IPS-18c (cell line): ENCODE data around the gene FILIP1.
"Not testable (repeated sequence)": the region's sequence is repeated elsewhere in the genome, so short reads cannot be mapped to it uniquely, and the experiment has no call there.

Source experiments
- H3K4me3 ChIP-seq: 2 replicates; pipeline ENCODE4 v1.7.0; 2013; ENCODE audit warnings: low read depth, mild to moderate bottlenecking, low read length, moderate library complexity; ENCODE audit not compliant: insufficient read depth
- H3K9me3 ChIP-seq: one replicate; pipeline ENCODE4 v1.6.1; 2013; ENCODE audit warnings: mild to moderate bottlenecking, low read length, moderate library complexity; ENCODE audit not compliant: control insufficient read depth, insufficient read depth

Gene FILIP1

DNA sequence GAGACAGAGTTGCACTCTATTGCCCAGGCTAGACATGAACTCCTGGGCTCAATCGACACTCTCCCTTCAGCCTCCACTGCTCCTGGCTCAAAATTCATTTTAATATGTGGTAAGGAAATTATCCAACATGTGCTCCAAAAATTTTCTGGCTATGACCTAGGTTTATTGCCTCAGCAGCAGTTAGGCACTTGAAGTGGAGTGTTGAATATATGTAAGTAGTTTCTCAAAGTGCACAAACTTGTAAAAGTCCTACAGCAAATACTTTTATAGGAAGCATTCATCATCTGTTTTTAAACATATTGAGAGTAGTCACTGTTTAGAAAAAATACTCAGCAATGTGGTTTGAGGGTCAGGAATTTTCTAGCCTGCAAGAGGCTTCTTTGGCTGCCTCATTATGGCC is 13.2 kb downstream of the FILIP1 start:
- Histone ChIP-seq H3K4me3 (no peak overlapping the region), H3K9me3 (no peaks in the 10 kb centered on the region)

DNA sequence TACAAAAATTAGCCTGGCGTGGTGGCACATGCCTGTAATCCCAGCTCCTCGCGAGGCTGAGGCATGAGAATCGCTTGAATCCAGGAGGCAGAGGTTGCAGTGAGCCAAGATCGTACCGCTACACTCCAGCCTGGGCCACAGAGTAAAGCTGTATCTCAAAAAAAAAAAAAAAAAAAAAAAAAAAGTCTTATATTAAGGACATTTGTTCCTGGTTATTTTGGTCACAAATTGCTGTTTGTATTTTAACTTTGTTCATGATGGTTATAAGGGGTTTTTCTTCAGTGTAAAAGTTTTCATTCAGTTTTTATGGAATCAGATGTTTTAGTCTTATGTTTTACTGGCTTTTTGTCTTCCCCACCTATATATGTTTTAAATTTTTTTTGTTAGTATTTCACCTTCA is 13.9 kb downstream of the FILIP1 start:
- no peaks in the 10 kb centered on the region for H3K9me3 ChIP-seq

DNA sequence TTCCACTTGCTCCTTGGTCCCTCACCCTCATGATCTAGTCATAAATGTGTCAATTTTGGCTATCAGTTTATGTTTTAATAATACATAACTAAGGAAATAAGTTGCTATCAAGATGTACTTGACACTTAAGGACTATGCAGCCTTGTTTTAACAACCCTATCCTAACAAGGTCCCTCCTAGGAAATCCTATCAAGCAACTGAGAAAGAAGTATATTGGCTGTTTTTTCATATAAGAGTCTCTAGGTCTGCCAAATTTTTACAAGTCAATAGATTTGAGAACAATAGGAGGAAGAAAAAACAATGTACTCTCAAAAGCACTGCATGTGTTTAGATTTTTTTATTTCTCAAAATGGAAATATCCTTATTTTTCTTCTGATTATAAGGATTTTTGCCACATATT is 14.7 kb downstream of the FILIP1 start:
- Histone ChIP-seq H3K4me3 (no peak overlapping the region), H3K9me3 (no peaks in the 10 kb centered on the region)

More for the DNA sequence above, 13.9 kb downstream of the FILIP1 start:
- H3K4me3 ChIP-seq: no peak overlapping the region

- Histone ChIP-seq H3K9me3 (no peaks in the 10 kb centered on the region), H3K4me3 (no peak overlapping the region)
Measured at GRCh38 chr6:75472885-75473284, 20.7 kb downstream of the FILIP1 start.

DNA sequence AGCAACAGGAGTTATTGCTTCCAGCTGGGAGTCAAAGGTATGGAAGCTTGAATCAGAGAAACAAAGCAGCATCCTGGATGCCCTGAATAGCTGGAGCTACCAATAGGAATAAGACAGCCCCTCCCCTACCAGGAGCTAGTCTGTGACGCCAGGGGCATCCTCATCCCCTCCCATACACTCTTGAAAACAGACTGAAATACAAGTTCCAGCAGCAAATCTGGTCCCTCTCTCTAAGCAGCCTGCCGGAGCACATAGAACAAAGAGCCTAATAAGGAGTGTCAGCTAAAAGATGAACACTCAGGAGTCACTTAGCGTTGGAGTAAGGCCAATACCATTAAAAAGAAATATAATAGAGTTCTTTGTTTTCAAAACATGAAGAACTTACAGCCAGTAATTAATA is 25.6 kb downstream of the FILIP1 start:
- Histone ChIP-seq H3K4me3 (no peak overlapping the region), H3K9me3 (no peaks in the 10 kb centered on the region)

- no peaks in the 10 kb centered on the region for H3K9me3 ChIP-seq
- H3K4me3 ChIP-seq: no peak overlapping the region
Measured at GRCh38 chr6:75467284-75467683, 26.3 kb downstream of the FILIP1 start.

- no peaks in the 10 kb centered on the region for H3K9me3 ChIP-seq
- H3K4me3 ChIP-seq: no peak overlapping the region
Measured at GRCh38 chr6:75466636-75467035, 27.0 kb downstream of the FILIP1 start.

GRCh38 chr6:75463908-75464307 is 29.7 kb downstream of the FILIP1 start:
- no peaks in the 10 kb centered on the region for H3K9me3 ChIP-seq
- H3K4me3 ChIP-seq: no peak overlapping the region

DNA sequence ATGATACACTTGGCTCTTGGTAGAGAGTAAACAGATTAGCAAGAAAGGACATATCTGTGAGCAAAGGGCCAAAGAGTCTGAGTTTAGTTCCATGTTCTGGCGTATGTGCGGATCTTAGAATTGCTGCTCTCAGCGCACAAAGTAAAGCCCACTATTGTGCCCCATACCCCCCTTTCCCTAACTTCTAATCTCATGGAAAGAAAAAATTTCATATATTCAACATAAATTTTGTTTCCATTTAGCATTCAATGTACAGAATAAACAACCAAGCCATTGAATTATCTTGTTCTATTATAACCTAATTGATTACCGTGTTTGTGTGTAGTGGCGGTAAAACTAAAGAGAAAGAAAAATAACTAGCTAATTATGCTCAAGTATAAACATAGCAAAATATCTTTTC is 30.5 kb downstream of the FILIP1 start:
- H3K4me3 ChIP-seq: no peak overlapping the region
- H3K9me3 ChIP-seq: no peaks in the 10 kb centered on the region

DNA sequence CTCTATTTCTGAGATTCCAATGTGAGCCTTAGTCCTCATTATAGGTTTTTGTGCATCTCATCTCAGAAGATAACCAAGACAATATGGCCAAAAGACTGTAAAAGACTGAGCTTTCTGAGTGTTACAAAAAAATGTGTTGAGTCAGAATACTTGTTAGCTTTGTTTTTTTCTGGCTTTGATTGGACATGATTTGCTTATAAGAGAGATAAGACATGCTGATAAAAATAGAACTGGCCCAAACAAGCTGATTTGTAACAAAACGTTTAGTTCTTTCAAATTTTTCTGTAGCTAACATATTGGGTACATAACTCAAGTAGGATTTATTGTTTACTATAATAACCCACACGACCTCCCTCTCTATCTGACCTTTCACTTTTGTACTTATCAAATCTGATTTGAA is 32.9 kb downstream of the FILIP1 start:
- Histone ChIP-seq H3K9me3 (no peaks in the 10 kb centered on the region), H3K4me3 (no peak overlapping the region)

GRCh38 chr6:75458895-75459294 is 34.7 kb downstream of the FILIP1 start:
- no peak overlapping the region for H3K4me3 ChIP-seq
- no peaks in the 10 kb centered on the region for H3K9me3 ChIP-seq

GRCh38 chr6:75450903-75451302 is 42.7 kb downstream of the FILIP1 start:
- Histone ChIP-seq H3K9me3 (no peaks in the 10 kb centered on the region), H3K4me3 (no peak overlapping the region)

DNA sequence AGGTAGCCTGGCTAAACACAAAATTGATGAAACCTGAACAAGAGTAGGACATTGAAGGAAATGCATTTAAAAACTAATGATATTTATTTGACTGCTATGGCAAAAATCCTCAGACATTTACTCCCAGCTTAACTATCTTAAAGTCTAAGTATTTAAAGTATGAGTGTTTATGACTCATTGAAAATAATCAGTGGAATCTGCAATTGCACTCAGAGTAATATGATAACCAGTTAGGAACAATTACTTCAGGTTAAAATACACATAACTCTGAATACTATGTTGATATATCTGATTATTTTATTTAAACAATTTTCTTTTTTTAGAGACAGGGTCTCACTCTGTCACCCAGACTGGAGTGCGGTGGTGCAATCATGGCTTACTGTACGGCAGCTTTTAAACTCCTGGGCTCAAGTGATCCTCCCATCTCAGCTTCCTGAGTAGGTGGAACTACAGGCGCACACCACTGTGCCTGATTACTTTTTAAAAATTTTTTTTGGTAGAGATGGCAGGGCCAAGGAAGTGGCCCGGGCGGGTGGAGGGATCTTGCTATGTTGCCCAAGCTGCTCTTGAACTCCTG is 43.9 kb downstream of the FILIP1 start:
- no peak overlapping the region for H3K4me3 ChIP-seq

GRCh38 chr6:75446241-75446880 is 47.2 kb downstream of the FILIP1 start:
- H3K4me3 ChIP-seq: no peak overlapping the region
- H3K9me3 ChIP-seq: no peaks in the 10 kb centered on the region

More for the DNA sequence above, 43.9 kb downstream of the FILIP1 start:
- no peaks in the 10 kb centered on the region for H3K9me3 ChIP-seq

DNA sequence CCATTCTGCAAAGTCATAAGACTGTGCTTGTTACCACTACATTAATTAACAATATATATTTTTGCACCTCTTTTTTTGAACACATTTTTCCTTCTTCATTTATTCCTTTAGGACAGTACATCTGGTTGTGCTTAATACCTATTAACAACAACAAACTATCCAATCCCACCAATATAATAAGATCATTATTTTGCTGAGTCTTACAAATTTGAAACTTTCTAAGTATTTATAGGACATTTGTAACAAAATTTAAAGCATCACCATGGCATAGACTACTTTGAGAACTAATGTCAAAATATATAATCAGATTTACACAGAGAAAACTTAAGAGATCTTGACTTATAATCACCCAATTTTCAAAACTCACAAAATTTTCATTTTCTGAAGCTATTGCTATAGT is 47.9 kb downstream of the FILIP1 start:
- H3K4me3 ChIP-seq: no peak overlapping the region
- no peaks in the 10 kb centered on the region for H3K9me3 ChIP-seq

GRCh38 chr6:75444899-75445298 is 48.7 kb downstream of the FILIP1 start:
- Histone ChIP-seq H3K4me3 (no peak overlapping the region), H3K9me3 (no peaks in the 10 kb centered on the region)

DNA sequence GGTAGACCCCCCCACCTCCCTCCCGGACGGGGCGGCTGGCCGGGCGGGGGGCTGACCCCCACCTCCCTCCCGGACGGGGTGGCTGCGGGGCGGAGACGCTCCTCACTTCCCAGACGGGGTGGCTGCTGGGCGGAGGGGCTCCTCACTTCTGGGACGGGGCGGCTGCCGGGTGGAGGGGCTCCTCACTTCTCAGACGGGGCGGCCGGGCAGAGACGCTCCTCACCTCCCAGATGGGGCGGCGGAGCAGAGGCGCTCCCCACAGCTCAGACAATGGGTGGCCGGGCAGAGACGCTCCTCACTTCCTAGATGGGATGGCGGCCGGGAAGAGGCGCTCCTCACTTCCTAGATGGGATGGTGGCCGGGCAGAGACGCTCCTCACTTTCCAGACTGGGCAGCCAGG is 51.7 kb downstream of the FILIP1 start:
- H3K4me3 ChIP-seq, H3K9me3 ChIP-seq: not testable (repeated sequence)

GRCh38 chr6:75441479-75441878 is 52.1 kb downstream of the FILIP1 start:
- H3K4me3 ChIP-seq, H3K9me3 ChIP-seq: not testable (repeated sequence)
